COR-L47 (cell line): ENCODE data around the gene ITPRIP.

Source experiments
- DNase-seq: peaks from one replicate; lab custom pipeline; 2025; lab: John Stamatoyannopoulos, UW

ITPRIP gene

GRCh38 chr10:104325436-104326435 is 12.5 kb downstream of the ITPRIP start:
- no peak for DNase-seq

GRCh38 chr10:104324931-104325330 is 13.3 kb downstream of the ITPRIP start:
- DNase-seq: no peak

- no peak for DNase-seq
Observed at GRCh38 chr10:104324221-104324686, 14.0 kb downstream of the ITPRIP start.

GRCh38 chr10:104323760-104324201 is 14.5 kb downstream of the ITPRIP start:
- DNase-seq: no peak

- DNase-seq: no peak
Observed at GRCh38 chr10:104323085-104323484, 15.2 kb downstream of the ITPRIP start.

GRCh38 chr10:104322416-104322782 is 15.9 kb downstream of the ITPRIP start:
- DNase-seq: peak; percentile 24

- DNase-seq: no peak
Observed at GRCh38 chr10:104321725-104322415, 16.4 kb downstream of the ITPRIP start.

- no peak for DNase-seq
Observed at GRCh38 chr10:104321226-104321625, 17.0 kb downstream of the ITPRIP start.

- no peak for DNase-seq
Observed at GRCh38 chr10:104318810-104319741, 19.2 kb downstream of the ITPRIP start.

- DNase-seq: no peak
Observed at GRCh38 chr10:104318326-104318725, 19.9 kb downstream of the ITPRIP start.

- no peak for DNase-seq
Observed at GRCh38 chr10:104317726-104318299, 20.5 kb downstream of the ITPRIP start.

- no peak for DNase-seq
Observed at GRCh38 chr10:104317269-104317710, 21.0 kb downstream of the ITPRIP start.

- no peak for DNase-seq
Observed at GRCh38 chr10:104316321-104317099, 21.8 kb downstream of the ITPRIP start.

- DNase-seq: no peak
Observed at GRCh38 chr10:104315486-104315921, 22.8 kb downstream of the ITPRIP start.

- no peak for DNase-seq
Observed at GRCh38 chr10:104314591-104315485, 23.4 kb downstream of the ITPRIP start.

- no peak for DNase-seq
Observed at GRCh38 chr10:104311184-104311720, 27.0 kb downstream of the ITPRIP start.

GRCh38 chr10:104309980-104310978 is 28.0 kb downstream of the ITPRIP start:
- DNase-seq: no peak

- no peak for DNase-seq
Observed at GRCh38 chr10:104308439-104308903, 29.8 kb downstream of the ITPRIP start.
